ENCODE data around the gene ABCA8. TPM values are rescaled to one million over a fixed set of nuclear protein-coding genes. Genes with fewer than 3 reads are reported as not detected.
A peak's percentile ranks its signal among the peaks of the same experiment; 100 is the strongest.
"Not testable (repeated sequence)": the region's sequence is repeated elsewhere in the genome, so short reads cannot be mapped to it uniquely, and the experiment has no call there.

Gene ABCA8, protein sequence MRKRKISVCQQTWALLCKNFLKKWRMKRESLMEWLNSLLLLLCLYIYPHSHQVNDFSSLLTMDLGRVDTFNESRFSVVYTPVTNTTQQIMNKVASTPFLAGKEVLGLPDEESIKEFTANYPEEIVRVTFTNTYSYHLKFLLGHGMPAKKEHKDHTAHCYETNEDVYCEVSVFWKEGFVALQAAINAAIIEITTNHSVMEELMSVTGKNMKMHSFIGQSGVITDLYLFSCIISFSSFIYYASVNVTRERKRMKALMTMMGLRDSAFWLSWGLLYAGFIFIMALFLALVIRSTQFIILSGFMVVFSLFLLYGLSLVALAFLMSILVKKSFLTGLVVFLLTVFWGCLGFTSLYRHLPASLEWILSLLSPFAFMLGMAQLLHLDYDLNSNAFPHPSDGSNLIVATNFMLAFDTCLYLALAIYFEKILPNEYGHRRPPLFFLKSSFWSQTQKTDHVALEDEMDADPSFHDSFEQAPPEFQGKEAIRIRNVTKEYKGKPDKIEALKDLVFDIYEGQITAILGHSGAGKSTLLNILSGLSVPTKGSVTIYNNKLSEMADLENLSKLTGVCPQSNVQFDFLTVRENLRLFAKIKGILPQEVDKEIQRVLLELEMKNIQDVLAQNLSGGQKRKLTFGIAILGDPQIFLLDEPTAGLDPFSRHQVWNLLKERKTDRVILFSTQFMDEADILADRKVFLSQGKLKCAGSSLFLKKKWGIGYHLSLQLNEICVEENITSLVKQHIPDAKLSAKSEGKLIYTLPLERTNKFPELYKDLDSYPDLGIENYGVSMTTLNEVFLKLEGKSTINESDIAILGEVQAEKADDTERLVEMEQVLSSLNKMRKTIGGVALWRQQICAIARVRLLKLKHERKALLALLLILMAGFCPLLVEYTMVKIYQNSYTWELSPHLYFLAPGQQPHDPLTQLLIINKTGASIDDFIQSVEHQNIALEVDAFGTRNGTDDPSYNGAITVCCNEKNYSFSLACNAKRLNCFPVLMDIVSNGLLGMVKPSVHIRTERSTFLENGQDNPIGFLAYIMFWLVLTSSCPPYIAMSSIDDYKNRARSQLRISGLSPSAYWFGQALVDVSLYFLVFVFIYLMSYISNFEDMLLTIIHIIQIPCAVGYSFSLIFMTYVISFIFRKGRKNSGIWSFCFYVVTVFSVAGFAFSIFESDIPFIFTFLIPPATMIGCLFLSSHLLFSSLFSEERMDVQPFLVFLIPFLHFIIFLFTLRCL (N-terminal part only)
- total RNA-seq, result 52.9 TPM
- long read RNA-seq, full-length matches to known transcripts, result 1 of 23 reads
- long read RNA-seq, partial matches to known transcripts, result 13 of 23 reads
- long read RNA-seq, other reads (novel, unspliced or antisense), result 9 of 23 reads

DNA sequence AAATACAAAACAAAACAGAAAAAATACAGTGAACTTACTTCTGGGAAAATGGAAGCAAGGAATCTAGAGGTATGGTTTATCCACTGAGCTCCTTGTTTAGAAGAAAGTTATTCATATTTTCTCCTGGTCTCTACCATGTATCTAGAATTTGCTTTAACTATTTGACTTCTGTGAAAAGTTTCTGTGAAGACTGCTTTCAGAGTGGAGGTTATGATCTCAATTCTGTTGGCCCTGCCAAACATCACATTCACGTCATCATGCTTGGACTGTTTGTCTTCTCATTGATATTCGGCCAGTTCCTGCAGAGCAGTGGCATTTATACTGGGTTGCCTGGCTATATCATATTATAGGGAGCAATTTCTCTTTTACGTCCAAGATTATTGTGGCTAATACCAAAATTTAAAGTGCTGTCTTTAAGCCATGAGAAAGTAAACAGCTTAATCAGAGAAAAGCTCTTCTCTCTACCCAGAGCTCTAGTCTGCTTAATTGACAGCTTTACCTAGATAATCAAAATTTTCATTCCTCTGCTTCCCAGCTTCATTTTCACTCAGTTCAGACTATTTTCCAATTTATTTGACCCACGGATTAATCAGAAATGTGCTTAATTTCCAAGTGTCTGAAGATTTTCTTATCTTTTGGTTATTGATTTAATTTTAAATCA is at the start of gene ABCA8:
Gene ABCA8, minus strand, starts transcription at position 212 of the 661 bp plus-strand sequence. CDS start 13,358 bp downstream, outside the sequence.
- DNase-seq (no peak), ATAC-seq (ENCODE audit: poor library complexity) (peak; percentile 93)

DNA sequence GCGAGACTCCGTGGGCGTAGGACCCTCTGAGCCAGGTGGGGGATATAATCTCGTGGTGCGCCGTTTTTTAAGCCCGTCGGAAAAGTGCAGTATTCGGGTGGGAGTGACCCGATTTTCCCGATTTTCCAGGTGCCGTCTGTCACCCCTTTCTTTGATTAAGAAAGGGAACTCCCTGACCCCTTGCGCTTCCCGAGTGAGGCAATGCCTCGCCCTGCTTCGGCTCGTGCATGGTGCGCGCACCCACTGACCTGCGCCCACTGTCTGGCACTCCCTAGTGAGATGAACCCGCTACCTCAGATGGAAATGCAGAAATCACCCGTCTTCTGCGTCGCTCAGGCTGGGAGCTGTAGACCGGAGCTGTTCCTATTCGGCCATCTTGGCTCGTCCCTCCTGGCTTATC is 49.6 kb upstream of the ABCA8 start:
- ATAC-seq (ENCODE audit: poor library complexity); DNase-seq; intact Hi-C loops (cut with DNase I): not testable (repeated sequence)

More for the DNA sequence above, at the start of gene ABCA8:
- intact Hi-C loops (cut with DNase I), result no loop called here

DNA sequence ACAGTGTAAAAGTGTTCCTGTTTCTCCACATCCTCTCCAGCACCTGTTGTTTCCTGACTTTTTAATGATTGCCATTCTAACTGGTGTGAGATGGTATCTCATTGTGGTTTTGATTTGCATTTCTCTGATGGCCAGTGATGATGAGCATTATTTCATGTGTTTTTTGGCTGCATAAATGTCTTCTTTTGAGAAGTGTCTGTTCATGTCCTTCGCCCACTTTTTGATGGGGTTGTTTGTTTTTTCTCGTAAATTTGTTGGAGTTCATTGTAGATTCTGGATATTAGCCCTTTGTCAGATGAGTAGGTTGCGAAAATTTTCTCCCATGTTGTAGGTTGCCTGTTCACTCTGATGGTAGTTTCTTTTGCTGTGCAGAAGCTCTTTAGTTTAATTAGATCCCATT is 44.6 kb upstream of the ABCA8 start:
- ATAC-seq (ENCODE audit: poor library complexity); DNase-seq; intact Hi-C loops (cut with DNase I): not testable (repeated sequence)

DNA sequence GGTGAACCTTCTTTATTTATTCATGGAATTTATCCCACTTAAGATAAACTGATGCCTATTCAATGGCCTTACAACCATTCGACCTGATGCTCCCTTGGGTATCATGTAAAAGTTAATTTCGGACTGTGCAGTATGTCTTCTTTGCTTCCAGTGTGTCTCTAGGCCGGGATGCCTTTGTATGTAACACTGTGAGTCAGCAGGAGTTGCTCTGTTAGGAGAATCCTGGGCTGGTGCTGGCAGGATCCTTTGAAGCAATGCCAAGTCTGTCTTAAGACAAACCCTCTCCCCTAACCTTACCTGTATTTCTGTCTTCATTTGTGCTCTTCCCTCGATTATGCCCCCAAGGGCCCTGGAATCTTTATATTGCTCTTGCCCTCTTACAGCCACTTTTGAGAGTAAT is 37.9 kb upstream of the ABCA8 start:
- DNase-seq (no peak), ATAC-seq (ENCODE audit: poor library complexity) (no peak)
- intact Hi-C loops (cut with DNase I), result no loop called here

DNA sequence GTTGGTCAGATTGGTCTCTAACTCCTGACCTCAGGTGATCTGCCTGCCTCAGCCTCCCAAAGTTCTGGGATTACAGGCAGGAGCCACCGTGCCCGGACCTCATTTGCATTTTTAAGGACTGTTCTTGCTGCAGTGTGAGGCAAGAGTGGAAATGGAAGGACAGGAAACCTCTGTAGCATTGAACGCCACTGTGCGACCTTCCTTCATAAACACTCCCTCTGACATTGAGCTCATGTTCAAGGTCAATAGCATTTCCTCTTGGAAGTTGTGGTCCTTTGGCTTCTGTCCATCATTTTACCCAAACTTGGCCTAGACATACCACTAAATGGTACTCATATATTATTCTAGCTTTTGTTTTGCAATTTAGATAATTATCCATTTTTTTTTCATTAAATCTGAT is 32.8 kb upstream of the ABCA8 start:
- DNase-seq (no peak), ATAC-seq (ENCODE audit: poor library complexity) (no peak)
- intact Hi-C loops (cut with DNase I), result no loop called here

DNA sequence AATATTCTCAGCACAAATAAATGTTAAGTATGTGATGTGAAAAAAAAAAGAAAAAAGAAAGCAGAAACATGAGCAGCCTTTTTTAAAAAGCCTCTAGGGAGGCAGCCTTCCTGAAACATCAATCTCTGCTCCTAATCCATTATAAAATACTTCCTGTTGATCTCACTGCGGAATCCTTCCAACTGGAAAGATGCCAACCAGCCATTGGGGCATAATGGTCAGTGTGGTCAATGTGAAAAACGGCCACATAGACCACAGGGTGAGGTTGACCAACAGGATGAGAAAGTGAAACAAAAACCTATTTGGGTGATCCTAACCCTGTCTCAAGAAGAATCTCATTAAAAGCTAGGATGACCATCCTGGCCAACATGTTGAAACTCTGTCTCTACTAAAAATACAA is 26.1 kb upstream of the ABCA8 start:
- ATAC-seq (ENCODE audit: poor library complexity), result peak; percentile 56
- no peak for DNase-seq
- intact Hi-C loops (cut with DNase I), result no loop called here

DNA sequence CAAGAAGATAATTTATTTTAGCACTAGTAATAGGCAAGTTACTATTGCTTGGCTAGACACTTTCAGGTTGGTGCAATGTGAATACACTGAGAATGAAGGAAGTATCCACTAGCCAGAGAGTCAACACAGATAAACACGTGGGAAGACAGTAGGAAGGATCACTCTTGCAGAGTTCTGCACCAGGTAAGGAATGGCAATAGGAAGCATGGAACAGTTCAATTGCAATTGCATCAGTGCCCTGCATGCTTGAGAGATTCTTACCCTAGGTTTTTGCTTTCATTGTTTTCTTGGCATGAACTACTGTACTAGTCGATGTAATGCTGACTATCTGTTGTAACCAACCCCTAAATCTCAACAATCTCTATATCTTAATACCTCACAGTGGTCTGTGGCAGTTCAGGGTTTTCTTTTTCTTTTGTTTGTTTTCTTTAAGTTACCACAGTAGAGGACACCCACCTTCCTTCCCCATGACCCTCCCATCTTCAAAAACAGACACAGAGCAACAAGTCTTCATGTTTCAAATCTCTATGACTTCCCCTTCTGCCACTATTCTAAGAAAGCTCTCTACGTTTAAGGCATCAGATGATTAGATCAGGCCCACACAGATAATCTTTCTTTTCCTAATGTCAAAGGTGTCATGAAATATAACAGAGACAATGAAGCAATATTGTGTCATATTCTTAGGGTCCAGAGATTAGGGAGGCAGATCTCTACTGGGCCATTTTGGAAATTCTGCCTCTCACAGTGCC is 18.1 kb upstream of the ABCA8 start:
- peak; percentile 8 for ATAC-seq (ENCODE audit: poor library complexity)
- intact Hi-C loops (cut with DNase I), result loop anchor here (5.0 kb wide), 1 partner anchor 196 kb away; no protein-coding TSS in a partner anchor
- DNase-seq, result no peak

DNA sequence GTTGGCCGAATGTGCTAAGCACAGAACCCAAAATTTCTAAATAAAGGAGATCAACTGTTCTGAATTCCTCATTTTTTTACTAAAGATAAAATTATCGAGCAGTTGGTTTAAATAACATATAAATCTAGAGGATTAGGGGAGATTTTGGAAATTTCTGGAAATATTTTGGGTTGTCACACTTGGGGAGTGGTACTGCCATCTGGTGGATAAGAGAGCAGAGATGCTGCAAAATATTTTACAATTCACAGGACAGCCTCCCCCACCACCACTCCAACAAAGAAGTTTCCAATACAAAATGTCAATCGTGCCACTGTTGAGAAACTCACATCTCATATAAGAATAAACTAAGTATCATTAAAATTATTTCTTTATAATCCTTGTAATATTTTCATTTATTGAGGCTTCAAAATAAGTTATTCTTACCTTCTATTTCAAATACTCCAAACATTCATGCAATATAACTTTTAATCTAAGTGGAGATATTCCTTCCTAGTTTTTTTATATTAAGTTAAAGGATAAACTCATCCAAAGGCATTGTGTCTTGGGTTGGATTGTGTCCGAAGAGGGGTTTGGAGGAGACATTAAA is 17.0 kb upstream of the ABCA8 start:
- intact Hi-C loops (cut with DNase I), result loop anchor here (5.0 kb wide), 1 partner anchor 195 kb away; no protein-coding TSS in a partner anchor

DNA sequence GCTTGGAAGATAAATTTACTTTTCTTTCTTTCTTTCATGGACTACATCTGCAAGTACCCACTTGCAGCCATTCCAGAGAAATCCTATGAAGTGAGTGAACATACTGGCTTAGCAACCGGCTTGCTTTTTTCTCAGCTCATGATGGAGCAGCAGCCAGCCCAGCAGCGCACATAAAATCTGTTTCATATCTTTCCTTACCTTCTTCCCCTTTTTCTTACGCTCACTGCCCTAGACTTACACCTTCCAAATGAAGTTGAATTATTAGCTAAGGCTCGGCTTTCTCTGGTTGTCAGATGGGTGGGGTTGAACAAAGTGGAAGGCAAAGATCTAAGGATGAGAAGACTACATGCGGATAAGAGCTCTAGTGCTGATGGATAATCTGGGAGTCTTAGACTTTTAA is 13.9 kb upstream of the ABCA8 start:
- no peak for ATAC-seq (ENCODE audit: poor library complexity)
- DNase-seq, result no peak
- intact Hi-C loops (cut with DNase I), result loop anchor here (10.0 kb wide), 1 partner anchor 266 kb away; no protein-coding TSS in a partner anchor

More for the DNA sequence above, 17.0 kb upstream of the ABCA8 start:
- peak; percentile 61 for ATAC-seq (ENCODE audit: poor library complexity)
- DNase-seq, result no peak

DNA sequence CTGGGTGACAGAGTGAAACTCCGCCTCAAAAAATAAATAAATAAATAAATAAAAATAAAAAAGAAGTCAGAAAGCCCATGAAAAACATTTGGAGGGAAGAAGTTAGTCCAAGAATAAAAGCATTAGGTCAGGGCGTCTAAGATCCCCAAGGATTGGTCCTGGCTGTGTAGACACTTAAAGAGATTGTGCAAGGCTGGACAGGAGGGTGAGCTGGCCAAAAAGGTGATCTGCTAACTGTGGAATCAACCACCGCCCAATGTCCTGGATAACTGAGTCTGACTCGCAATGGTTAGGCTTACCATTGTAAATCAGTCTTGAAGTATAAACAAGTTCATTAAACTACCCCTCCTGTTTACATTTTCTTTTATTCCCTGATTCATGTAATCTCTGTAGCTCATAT is 8.8 kb upstream of the ABCA8 start:
- ATAC-seq (ENCODE audit: poor library complexity) (peak; percentile 81), DNase-seq (no peak)
- intact Hi-C loops (cut with DNase I), result loop anchor here (10.0 kb wide), 1 partner anchor 271 kb away; no protein-coding TSS in a partner anchor

DNA sequence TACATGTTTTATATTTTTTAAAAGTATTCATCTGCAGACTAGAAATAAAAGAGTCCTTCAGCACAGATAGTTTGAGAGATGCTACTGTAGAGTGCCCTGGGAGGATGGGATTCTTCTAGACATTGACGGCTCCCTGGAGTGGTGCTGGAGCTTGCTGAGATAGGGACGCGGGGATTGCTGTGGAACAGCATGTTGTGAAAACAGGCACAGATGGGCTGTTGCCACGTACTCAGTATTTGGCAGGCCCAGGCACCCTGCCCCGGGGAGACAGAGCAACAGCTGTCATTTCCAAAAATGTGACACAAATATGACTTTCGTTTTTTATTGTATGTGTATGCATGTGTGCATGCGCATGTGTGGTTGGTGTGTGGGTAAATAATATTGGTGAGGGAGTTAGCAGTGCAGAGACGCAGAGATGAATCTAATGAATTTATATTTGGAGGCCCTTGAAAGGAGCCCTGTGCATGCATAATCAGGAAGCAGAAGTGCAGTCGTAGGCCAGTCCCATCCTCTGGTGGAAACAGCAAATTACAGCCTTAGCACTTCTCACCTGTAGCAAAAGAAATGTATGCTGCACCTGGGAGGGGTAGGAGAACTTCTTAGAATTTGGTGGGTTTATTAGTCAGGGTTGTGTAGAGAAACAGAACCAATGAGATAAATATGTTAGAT is 6.2 kb upstream of the ABCA8 start:
- ATAC-seq (ENCODE audit: poor library complexity), result peak; percentile 95
- DNase-seq, result peak; percentile 76
- intact Hi-C loops (cut with DNase I), result loop anchor here (10.0 kb wide), 1 partner anchor 273 kb away; no protein-coding TSS in a partner anchor

DNA sequence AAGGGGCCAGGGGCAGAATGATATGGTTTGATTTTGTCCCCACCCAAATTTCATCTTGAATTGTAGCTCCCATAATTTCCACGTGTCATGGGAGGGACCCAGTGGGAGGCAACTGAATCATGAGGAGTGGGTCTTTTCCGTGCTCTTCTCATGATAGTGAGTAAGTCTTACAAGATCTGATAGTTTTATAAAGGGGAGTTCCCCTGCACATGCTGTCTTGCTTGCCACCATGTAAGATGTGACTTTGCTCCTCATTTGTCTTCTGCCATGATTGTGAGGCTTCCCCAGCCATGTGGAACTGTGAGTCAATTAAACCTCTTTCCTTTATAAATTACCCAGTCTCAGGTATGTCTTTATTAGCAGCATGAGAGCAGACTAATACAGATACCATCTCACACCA is 3.9 kb upstream of the ABCA8 start:
- intact Hi-C loops (cut with DNase I); DNase-seq; ATAC-seq (ENCODE audit: poor library complexity): not testable (repeated sequence)

DNA sequence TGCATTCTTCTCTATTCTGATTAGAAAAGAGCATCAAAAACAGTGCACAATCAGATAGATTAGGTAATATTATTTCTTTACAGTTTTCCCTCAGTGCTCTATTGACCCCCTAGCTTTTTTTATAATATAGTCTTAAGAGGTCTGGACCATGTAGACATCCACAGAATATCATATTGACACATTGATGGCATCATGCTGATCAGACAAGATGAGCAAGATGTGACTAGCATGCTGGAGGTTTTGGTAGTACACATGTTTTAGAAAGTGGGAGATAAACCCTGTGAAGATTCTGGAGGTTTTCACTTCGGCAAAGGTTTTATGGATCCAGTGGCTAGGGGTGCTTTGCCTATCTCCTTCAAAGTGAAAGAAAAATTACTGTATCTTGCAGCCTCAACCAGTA is 2.8 kb upstream of the ABCA8 start:
- DNase-seq (no peak), ATAC-seq (ENCODE audit: poor library complexity) (no peak)
- intact Hi-C loops (cut with DNase I), result no loop called here

DNA sequence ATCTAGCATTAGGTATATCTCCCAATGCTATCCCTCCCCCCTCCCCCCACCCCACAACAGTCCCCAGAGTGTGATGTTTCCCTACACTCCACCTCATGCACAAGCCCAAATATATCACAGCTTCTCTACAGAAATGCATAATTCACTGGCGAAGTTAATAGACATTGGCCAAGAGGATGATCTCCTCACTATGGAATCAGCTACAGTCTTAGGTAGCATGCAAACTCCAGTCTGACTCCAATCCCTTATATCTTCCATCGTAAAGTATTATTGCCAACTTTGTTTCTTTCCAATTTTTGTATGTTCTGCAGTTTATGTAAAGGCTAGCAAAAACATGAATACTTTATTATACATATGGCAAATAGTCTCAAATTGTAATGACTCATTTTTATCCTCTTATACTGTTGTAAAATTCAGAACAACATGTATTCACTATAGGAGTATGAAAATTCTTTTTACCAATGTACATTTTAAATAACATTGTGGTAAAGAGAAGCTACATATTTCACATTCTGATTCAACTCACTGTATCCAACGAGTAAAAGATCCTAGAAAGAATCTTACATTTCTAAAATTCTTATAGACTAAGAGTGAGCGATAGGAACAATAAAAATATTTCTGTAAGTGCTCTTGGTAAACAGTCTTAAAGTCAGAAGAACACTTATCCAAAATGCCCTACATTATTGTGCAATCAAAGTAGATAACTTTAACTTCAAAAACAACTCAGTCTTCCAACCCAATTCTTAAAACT is 871 bp downstream of the ABCA8 start:
- ATAC-seq (ENCODE audit: poor library complexity), result peak; percentile 36
- intact Hi-C loops (cut with DNase I), result no loop called here
- DNase-seq, result no peak

DNA sequence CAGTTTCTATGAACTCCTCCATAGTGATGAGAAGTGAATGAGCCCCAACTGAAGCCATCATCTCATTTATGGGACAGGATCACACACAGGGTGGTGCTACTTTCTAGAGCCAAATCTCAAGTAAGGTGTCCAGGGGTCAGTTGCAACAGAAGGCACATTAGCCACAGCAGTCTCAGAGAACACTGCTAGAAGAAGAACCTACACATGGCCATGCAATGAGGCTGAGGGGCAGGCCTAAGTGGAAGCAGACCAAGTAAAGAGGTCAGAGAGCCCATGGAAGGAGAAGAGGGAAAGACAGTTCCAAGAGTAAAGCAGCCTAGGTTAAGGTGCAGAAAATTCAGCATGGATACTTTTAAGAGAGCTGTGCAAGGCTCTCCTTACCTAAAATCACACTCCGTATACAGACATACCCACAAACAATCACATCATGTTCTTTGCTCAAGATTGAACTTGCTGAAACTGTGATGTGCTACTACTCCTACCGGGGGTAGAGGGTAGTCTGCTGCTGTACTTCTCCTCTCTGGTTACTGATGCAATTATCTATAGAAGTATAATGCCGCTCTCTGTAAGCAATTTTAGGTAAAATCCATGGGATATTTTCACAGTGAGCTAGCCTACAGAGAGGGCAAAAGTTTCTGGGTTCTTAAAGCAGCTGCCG is 1.7 kb downstream of the ABCA8 start:
- peak; percentile 19 for ATAC-seq (ENCODE audit: poor library complexity)
- intact Hi-C loops (cut with DNase I), result no loop called here
- DNase-seq, result no peak

Data from Right ventricle myocardium superior (tissue), 1 donor.